Measurements from ENCODE around the gene PTGS1.

PTGS1 gene

GRCh38 chr9:122376796-122377195, 6.0 kb downstream of the PTGS1 start:
- no peak for DNase-seq

- DNase-seq, result no peak
These were observed 6.7 kb downstream of the PTGS1 start for GRCh38 chr9:122377241-122378164.

GRCh38 chr9:122378236-122378635, 7.4 kb downstream of the PTGS1 start:
- DNase-seq, result no peak

GRCh38 chr9:122379340-122379739, 8.5 kb downstream of the PTGS1 start:
- DNase-seq, result no peak

- DNase-seq, result no peak
These were observed 9.5 kb downstream of the PTGS1 start for GRCh38 chr9:122380293-122380692.

- no peak for DNase-seq
These were observed 10.6 kb downstream of the PTGS1 start for GRCh38 chr9:122381206-122381950.

- no peak for DNase-seq
These were observed 12.4 kb downstream of the PTGS1 start for GRCh38 chr9:122382901-122383850.

GRCh38 chr9:122383992-122384461, 13.2 kb downstream of the PTGS1 start:
- no peak for DNase-seq

- no peak for DNase-seq
These were observed 15.6 kb downstream of the PTGS1 start for GRCh38 chr9:122386311-122386872.

GRCh38 chr9:122387536-122387935, 16.7 kb downstream of the PTGS1 start:
- DNase-seq, result no peak

GRCh38 chr9:122389195-122389594, 18.4 kb downstream of the PTGS1 start:
- no peak for DNase-seq

GRCh38 chr9:122389799-122390481, 19.1 kb downstream of the PTGS1 start:
- no peak for DNase-seq

- no peak for DNase-seq
These were observed 21.5 kb downstream of the PTGS1 start for GRCh38 chr9:122392284-122392683.

- DNase-seq, result no peak
These were observed 21.9 kb downstream of the PTGS1 start for GRCh38 chr9:122392714-122393113.

GRCh38 chr9:122393284-122393983, 22.6 kb downstream of the PTGS1 start:
- DNase-seq, result no peak

GRCh38 chr9:122394265-122395125, 23.7 kb downstream of the PTGS1 start:
- no peak for DNase-seq

- no peak for DNase-seq
These were observed 25.9 kb downstream of the PTGS1 start for GRCh38 chr9:122396614-122397148.

GRCh38 chr9:122397749-122398148, 26.9 kb downstream of the PTGS1 start:
- DNase-seq, result no peak

GRCh38 chr9:122398371-122398924, 27.6 kb downstream of the PTGS1 start:
- DNase-seq, result no peak
